Kidney epithelial cell (primary cell): ENCODE results near the gene MEGF11. TPM values are rescaled to one million over a fixed set of nuclear protein-coding genes. Genes with fewer than 3 reads are reported as not detected.

Experiments used
- DNase-seq: peaks from one replicate; pipeline ENCODE4 v3.0.0-alpha.2; 2010; ENCODE audit warnings: low read depth
- H3K27me3 ChIP-seq: 2 replicates; pipeline ENCODE4 v1.6.0; 2011; ENCODE audit warnings: low read length; ENCODE audit not compliant: control insufficient read depth, insufficient read depth
- H3K36me3 ChIP-seq: 2 replicates; pipeline ENCODE4 v1.5.1; 2011; ENCODE audit warnings: low read length; ENCODE audit not compliant: control insufficient read depth, insufficient read depth
- H3K4me3 ChIP-seq: 2 replicates; pipeline ENCODE4 v1.5.1; 2011; ENCODE audit warnings: low read depth, mild to moderate bottlenecking, control low read depth, low read length
- total RNA-seq: library from RNA; depleted of rRNA; stranded (reverse); fragments of >200 nt; gene quantifications from 2 replicates; pipeline ENCODE4 v1.2.3, GENCODE V29; 2015
- TF ChIP-seq, protein P1 (sequence below): IDR thresholded peaks from 2 replicates; pipeline ENCODE4 v1.5.1; 2011; ENCODE audit warnings: mild to moderate bottlenecking, moderate library complexity, low read length, control low read depth, inconsistent platforms; ENCODE audit not compliant: insufficient read depth, poor library complexity, severe bottlenecking

The MEGF11 gene
- total RNA-seq, 1 donor from 2014 or later, result 0.63 TPM

DNA sequence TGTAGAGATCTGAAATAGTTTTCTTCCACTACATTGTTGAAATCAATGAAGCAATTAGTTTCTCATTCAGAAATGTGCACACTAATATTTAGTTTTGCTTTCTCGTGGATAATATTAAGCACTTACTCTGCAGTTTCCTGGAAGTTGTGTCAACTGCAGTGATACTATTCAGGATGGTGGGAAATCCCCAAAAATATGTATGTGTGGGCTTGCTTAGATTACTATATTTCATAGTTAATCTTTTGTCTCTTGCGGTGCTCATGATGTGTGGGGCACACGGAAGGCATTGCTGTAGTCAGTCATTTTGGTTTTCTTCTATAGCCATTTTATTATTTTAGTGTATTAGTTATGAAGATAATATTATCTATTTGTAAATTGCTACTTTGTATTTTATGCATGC lies 364.6 kb downstream of the MEGF11 start:
- Histone ChIP-seq H3K27me3 (no peaks in the 10 kb centered on the region), H3K36me3 (no peaks in the 10 kb centered on the region), H3K4me3 (no peak overlapping the region)
- TF ChIP-seq, protein P1, sequence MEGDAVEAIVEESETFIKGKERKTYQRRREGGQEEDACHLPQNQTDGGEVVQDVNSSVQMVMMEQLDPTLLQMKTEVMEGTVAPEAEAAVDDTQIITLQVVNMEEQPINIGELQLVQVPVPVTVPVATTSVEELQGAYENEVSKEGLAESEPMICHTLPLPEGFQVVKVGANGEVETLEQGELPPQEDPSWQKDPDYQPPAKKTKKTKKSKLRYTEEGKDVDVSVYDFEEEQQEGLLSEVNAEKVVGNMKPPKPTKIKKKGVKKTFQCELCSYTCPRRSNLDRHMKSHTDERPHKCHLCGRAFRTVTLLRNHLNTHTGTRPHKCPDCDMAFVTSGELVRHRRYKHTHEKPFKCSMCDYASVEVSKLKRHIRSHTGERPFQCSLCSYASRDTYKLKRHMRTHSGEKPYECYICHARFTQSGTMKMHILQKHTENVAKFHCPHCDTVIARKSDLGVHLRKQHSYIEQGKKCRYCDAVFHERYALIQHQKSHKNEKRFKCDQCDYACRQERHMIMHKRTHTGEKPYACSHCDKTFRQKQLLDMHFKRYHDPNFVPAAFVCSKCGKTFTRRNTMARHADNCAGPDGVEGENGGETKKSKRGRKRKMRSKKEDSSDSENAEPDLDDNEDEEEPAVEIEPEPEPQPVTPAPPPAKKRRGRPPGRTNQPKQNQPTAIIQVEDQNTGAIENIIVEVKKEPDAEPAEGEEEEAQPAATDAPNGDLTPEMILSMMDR, result no peak
- DNase-seq, result no peak

DNA sequence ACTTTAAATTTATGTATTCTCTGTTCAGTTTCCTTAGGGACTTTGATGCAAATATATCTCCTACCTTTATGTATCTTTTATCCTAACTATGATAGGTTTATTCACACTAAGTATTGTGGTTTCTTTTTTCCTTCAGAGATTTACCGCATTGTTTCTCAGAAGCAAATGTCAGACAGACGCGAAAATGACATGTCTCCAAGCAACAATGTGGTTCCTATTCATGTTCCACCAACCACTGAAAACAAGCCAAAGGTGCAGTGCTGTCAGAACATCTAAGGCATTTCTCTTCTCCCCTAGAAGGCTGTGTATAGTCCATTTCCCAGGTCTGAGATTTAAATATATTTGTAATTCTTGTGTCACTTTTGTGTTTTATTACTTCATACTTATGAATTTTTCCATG lies 366.0 kb downstream of the MEGF11 start:
- TF ChIP-seq, protein P1, result no peak
- Histone ChIP-seq H3K27me3 (no peaks in the 10 kb centered on the region), H3K4me3 (no peak overlapping the region), H3K36me3 (no peaks in the 10 kb centered on the region)
- no peak for DNase-seq

DNA sequence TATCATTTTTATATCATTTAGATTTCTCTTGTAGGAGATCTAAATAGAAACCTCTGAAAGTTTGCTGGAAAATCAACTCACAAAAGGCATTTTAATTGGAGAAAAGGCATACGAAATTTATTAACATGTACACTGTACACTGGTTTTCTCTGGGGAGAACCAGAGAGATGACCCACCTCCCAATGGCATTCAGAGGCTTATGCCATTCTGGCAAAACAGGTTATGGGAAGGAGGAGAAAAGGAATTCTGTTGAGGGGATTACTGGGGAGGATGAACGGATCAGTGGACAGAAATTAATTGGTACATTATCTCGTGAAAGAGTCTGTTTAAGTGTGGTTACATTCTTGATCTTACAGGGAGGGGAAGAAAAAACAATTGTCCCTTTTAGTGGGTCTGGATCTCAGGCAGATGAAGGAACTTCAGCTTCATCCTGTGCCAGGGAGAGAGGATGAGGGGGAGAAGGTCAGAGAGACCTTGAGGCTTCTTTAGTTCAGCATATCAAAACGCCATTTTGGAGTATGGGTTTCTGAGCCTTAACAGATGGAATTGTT lies 367.8 kb downstream of the MEGF11 start:
- no peak overlapping the region for H3K4me3 ChIP-seq
- DNase-seq, result no peak
- no peaks in the 10 kb centered on the region for H3K36me3 ChIP-seq
- TF ChIP-seq, protein P1, result no peak
- H3K27me3 ChIP-seq, result no peaks in the 10 kb centered on the region

DNA sequence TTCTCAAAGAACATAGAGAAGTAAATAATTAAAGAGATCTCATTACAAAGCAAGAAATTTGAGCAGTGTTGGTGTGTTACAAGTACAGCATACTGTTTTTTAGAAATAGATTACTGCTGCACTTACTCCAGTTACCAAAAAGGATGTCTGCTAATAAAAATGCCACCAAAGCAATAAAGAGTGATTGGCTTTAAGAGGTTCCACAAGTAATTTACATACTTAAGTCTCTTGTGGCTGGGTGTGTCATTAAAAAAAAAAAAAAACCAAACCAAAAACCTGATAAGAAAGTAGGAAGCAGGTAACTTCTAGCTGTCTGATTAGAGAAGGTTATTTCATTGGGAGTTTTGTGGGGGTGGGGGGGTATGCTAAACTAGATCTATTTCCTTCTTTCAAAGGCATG lies 369.0 kb downstream of the MEGF11 start:
- Histone ChIP-seq H3K36me3 (no peaks in the 10 kb centered on the region), H3K27me3 (no peaks in the 10 kb centered on the region), H3K4me3 (no peak overlapping the region)
- DNase-seq, result no peak
- TF ChIP-seq, protein P1, result no peak

DNA sequence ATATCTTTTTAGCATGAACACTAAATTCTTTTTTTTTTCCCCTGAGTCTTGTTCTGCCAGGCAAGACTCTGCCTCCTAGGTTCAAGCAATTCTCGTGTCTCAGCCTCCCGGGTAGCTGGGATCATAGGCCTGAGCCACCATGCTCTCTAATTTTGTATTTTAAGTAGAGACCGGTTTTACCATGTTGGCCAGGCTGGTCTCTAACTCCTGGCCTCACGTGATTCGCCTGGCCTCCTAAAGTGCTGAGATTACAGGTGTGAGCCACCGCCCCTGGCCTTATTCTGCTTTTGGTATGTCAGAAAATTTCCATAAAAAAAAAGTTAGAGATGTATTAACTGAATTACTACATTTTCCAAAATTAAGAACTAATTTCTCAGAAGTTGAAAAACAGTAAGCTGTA lies 370.0 kb downstream of the MEGF11 start:
- DNase-seq, result no peak
- H3K4me3 ChIP-seq, result no peak overlapping the region
- TF ChIP-seq, protein P1, result no peak
- H3K36me3 ChIP-seq, result no peaks in the 10 kb centered on the region
- H3K27me3 ChIP-seq, result no peaks in the 10 kb centered on the region

DNA sequence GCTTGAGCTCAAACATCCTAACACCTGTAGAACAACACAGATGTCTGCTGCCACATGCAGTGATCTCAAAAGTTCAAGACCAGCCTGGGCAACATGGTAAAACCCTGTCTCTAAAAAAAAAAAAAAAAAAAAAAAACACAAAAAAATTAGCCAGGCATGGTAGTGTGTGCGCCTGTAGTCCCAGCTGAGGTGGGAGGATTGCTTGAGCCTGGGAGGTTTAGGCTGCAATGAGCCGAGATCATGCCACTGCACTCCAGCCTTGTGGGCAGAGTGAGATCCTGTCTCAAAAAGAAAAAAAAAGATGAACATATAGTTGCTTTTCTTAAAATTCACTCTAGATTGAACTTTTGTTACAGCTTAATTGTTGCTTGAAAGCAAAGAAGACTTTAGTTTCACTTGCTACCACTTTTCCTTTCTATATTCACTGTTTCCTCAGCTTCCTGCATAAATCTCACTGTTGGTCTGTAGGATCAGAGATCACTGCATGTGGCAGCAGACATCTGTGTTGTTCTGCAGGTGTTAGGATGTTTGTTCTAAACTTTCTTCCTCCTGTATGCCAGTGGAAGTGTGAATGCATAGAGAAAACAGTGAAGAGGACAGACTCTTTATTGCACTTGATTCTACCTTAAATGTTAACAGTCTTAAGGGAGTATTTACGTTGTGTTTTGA lies 371.6 kb downstream of the MEGF11 start:
- Histone ChIP-seq H3K27me3 (no peaks in the 10 kb centered on the region), H3K36me3 (no peaks in the 10 kb centered on the region), H3K4me3 (no peak overlapping the region)
- TF ChIP-seq, protein P1, result no peak
- no peak for DNase-seq
